C1 segment of cervical spinal cord (tissue), 14 donors: ENCODE results near the gene STX2.

Experiments used
- DNase-seq, 14 donors: peaks; one replicate each; lab custom pipeline; 2025; lab: John Stamatoyannopoulos, UW

The STX2 gene

GRCh38 chr12:130831876-130832405 lies 7.1 kb downstream of the STX2 start:
- DNase-seq: no peak

DNA sequence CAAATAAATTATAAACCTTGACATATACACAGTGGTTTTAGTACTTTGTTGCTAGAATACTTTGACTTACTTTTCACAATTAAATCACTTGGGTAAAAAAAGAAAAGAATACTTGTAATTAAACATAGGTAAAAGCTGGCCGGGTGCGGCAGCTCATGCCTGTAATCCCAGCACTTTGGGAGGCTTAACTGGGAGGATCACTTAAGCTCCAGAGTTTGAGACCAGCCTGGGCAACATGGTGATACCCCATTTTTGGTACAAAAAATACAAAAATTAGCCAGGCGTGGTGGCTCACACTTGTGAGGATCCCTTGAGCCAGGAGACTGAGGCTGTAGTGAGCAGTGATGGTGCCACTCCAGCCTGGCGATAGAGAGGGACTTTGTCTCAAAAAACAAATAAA lies 7.8 kb downstream of the STX2 start:
- no peak for DNase-seq

DNA sequence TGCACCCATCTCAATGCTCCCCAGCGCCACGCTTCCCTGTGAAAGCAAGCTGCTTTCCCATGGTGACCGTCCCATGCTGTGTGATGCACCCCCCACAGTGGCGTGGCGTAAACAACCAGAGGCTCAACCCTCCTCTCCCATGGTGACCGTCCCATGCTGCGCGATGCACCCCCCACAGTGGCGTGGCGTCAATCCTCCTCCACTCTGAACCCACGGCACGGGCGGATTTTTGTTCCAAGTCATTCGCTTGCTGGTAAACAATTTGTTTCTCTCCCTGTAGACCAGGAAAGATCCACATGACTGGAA lies 8.9 kb downstream of the STX2 start:
- DNase-seq: no peak

- no peak for DNase-seq
These were observed 9.4 kb downstream of the STX2 start for GRCh38 chr12:130829391-130830245.

GRCh38 chr12:130828895-130829294 lies 10.2 kb downstream of the STX2 start:
- no peak for DNase-seq

GRCh38 chr12:130827432-130827831 lies 11.6 kb downstream of the STX2 start:
- no peak for DNase-seq

- DNase-seq: peak in 4 of 14 donors; percentile 9 to 42 (median 25)
These were observed 12.8 kb downstream of the STX2 start for GRCh38 chr12:130826151-130826801.

GRCh38 chr12:130825771-130826150 lies 13.3 kb downstream of the STX2 start:
- no peak for DNase-seq

DNA sequence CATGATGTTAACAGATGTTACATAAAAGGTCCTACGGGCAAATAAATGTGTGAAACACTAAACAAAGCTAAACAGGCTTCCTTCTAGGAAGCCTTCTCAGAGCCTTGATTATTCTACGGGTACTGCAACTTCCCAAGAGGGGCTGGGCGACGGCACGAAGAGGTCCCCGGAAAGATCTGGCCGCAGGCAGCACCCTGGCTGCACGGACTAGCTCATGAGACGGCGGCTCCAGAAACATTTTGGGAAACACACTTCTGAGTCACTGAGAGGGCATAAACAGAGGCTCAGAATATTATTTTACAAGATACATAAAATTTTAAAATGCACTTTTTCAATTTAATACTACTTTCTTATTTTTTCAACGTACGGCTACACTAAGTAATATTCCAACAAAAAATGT lies 19.4 kb downstream of the STX2 start:
- DNase-seq: no peak

DNA sequence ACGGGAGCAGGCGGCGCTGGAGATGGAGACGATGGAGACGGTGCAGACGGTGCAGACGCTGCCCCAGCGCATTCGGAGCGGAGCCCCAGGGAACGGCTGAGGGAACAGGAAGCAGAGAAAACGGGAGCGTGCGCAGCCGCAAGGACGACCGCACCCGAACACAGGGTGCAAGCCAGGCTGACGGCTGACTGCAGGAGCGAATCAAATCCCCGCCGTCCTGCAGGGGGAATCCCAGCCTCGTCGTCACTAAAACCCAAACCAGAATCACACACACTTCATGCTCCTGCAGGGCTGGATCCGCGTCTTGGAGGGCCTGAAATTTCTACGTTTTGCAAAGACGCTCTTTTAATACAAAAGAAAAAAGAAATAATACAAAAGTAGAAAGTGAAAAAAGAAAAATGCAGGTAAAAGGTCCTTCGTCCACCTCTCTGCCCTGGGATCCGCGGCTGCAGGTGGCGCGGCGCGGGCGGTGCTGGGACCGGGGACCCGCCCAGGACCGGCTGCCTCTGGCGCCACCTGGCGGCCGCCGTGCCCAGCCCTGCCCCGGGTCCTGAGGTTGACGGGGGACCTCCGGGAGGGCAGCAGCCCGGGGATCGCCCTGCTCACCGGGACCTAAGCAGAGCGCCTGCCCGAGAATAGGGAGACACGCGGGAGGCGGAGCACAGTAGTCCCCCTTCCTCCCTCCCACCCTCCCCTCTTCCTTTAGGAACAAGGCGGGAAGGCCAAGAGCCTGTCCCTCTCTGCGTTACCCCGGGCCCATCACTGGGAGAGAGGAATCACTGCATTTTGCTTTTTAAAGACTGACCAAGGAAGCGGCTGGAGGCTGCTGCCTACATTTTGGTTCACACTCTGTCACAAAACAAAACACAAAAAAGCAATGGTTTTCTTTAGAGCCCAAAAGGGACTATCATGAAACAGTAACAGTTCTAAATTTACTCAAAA lies 20.1 kb downstream of the STX2 start:
- peak in 7 of 14 donors; percentile 9 to 67 (median 23) for DNase-seq

DNA sequence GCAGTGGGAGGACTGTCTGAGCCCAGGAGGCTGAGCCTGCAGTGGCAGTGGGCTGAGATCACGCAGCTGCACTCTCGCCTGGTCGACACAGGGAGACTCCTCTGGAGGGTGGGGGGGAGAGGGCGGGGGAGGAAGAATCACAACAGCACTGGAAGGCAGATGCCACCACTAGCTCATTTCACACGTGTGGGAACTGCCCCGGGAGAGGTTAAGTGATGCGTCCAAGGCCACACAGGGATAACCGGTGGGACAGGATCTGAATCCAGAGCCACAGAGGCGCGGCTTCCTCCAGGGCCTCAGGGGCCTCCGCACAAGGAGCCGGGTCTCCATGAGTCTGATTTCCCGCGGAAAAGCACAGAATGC lies 20.8 kb downstream of the STX2 start:
- DNase-seq: no peak

DNA sequence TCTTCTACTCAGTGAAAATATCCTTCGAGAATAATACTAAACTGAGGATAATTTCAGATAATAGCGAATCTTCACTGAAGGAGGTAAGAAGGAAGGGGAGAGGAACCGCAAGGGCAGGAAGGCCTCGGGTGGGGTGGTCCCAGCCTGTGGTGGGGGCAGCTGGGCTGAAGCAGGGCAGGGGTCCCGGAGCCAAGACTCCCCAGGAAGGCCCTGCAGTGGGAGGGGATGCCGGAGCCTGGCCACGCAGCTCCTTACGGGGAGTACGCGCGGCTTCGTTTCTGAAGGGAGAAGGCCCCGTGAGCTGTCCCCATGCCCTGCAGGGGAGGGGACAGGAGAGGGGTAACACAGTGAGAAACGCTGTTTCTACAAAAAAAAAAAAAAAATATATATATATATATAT lies 21.2 kb downstream of the STX2 start:
- DNase-seq: no peak

DNA sequence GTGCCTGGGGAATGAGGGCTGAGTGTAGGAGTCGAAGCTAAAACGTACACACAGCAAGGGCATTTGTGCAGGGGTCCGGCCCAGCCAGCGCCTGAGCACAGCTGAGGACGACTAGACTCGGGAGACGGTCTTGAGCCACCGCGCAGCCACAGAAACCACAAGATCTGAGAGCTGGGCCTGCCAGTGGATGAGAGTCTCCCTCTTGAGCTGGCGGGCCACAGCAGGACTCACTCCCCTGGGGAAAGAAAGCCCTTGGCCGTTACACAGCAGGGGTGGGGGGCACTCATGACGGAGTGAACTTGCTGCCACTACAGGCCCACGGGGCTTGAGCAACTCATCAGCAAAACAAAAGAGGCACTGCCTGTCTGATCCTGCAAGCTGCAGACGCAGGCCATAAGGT lies 23.0 kb downstream of the STX2 start:
- DNase-seq: no peak

DNA sequence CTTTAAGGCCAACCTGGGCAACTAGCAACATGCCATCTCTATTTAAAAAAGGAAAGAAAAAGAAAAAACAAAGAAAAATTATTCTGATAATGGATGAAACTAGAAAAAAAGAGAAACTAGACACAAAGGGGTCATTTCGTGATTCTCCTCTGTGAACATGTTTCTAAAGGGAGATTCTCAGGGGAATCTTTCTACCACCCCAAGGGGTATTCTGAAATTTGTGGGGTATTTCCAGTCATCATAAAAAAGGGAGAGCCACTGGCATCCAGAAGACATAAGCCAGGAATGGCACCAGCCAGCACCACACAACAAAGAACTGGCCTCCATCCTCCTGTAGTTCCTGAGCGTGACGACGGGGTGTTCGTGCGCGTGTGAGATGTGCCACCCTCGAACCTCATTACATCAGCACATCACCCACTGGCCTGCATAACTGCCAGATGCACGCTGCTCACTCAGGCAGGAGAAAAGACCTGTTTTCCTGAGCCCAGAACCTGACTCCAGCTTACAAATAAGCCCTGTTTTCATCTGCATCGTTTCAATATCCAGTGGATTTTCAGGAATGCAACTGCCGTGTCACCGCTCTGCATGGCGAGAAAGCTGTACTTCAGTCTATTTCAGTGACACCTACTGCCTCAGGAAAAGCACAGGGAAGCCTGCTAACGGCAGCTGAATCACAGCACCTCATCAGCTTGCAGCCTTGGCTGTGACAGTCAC lies 23.9 kb downstream of the STX2 start:
- no peak for DNase-seq

DNA sequence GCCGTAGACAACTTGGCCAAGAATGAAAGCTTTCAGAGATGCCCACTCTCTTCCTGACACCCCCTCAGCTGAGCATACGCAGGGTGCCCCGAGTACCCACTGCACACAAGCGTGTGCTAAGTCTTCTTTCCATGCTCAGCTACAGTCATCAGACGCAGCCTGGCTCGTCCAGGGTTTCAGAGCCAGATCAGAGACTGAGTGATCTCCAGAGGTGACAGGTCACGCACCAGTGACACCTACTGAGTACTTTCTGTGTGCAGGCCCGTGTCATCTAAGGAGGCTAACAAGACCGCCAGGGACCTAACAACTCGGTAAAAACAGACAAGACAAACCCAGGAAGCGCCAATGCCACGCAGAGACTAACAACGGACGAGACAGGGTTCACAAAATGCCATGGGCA lies 25.1 kb downstream of the STX2 start:
- DNase-seq: no peak

GRCh38 chr12:130813436-130813835 lies 25.6 kb downstream of the STX2 start:
- no peak for DNase-seq

- no peak for DNase-seq
These were observed 29.3 kb downstream of the STX2 start for GRCh38 chr12:130809791-130810190.

GRCh38 chr12:130807309-130807708 lies 31.7 kb downstream of the STX2 start:
- no peak for DNase-seq

- no peak for DNase-seq
These were observed 32.5 kb downstream of the STX2 start for GRCh38 chr12:130806574-130806973.

DNA sequence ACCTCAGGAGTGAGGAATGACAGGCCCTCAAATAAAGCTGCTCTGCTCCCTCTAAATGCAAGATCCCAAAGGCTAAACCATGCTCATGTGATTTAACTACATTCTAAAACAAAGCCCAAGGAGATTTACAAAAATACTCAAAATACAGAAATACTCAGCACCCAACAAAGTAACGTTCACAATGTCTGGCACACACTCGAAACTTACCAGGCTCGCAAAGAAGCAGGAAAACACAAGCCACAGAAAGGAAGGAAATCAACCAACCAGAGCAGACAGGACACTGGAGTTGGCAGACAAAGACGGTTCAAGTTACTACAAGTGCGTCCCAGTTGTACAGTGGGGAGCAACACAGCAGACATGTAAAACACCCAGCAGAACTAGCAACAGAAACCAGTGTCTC lies 33.4 kb downstream of the STX2 start:
- DNase-seq: no peak

- DNase-seq: no peak
These were observed 34.8 kb downstream of the STX2 start for GRCh38 chr12:130804216-130804615.
